ENCODE measurements around the gene BLM. TPM values are rescaled to one million over a fixed set of nuclear protein-coding genes. Genes with fewer than 3 reads are reported as not detected.

Gene BLM
- total and polyA plus RNA-seq, 2 of the 4 experiments (the other 2 are of a cell fraction) = 2.5 to 6.5 TPM

DNA sequence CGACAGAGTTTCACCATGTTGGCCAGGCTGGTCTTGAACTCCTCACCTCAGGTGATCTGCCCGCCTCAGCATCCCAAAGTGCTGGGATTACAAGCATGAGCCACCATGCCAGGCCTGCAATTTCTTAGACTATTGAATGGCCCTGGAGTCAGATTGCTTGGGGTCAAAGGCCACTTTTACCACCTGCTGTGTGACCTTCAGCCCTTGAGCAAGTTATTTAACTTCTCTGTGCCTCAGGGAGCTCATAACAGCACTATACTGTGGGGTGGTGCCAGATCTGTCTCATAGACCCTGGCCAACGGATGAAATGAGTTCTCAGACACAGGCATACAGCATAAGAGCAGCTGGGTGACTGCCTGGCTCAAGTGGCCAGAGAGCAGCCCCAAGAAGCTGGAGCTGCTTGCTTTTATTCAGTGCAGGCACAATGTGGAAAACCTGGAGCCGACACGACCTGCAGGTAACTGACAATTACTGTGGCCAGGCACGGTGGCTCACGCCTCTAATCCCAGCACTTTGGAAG, 106.4 kb downstream of the BLM start:
- no peak overlapping the region for H2BK120ac ChIP-seq (ENCODE audit: low read depth, low read length)
- in situ Hi-C loops (cut with MboI; ENCODE audit: low sequenced_read_pairs) (no loop called here), dilution Hi-C loops (cut with HindIII; ENCODE audit: low sequenced_read_pairs, unreplicated experiment) (no loop called here), intact Hi-C loops (cut with micrococcal nuclease) (no loop called here)
- no peak overlapping the region for H4K91ac ChIP-seq (ENCODE audit: insufficient read depth, low read depth, low read length)
- no peaks in the 10 kb centered on the region for H3K79me1 ChIP-seq (ENCODE audit: low read depth in 1 of 2, low read length in 2 of 2)
- H3K23ac ChIP-seq (ENCODE audit: low read depth, low read length) = no peak overlapping the region
- no peak overlapping the region for H3K9ac ChIP-seq (ENCODE audit: low read depth, low read length)
- H3K14ac ChIP-seq (replicated peaks; ENCODE audit: low read depth, low read length) = no peak overlapping the region
- H2AFZ ChIP-seq (replicated peaks; ENCODE audit: low read length, poor library complexity) = no peak overlapping the region
- no peak overlapping the region for H2AK9ac ChIP-seq (replicated peaks; ENCODE audit: low read depth, low read length, poor library complexity)
- H4K8ac ChIP-seq (ENCODE audit: low read depth in 2 of 2, low read length in 2 of 2) = no peak overlapping the region
- H3K27me3 ChIP-seq (ENCODE audit: control insufficient read depth, insufficient read depth, low read length) = peaks cover 17% of the 10 kb centered on the region
- no peaks in the 10 kb centered on the region for H3K4me1 ChIP-seq (ENCODE audit: control insufficient read depth, insufficient read depth, low read length)
- no peak overlapping the region for H3K4me3 ChIP-seq (ENCODE audit: insufficient read depth, low read depth, low read length)
- no peak overlapping the region for H2BK5ac ChIP-seq (ENCODE audit: low read depth, low read length, poor library complexity, severe bottlenecking)
- POLR2A ChIA-PET (ENCODE audit: unreplicated experiment) = no interaction called here
- 81% methylated on average over 3 of the region's 7 CpGs; no CpG with 5 or more reads in 1 of the 2 experiments for WGBS, 2 experiments (ENCODE audit: extremely low coverage in 2 of 2, insufficient read length in 1 of 2)
- H3K18ac ChIP-seq (ENCODE audit: low read depth, low read length) = no peak overlapping the region
- H3K4me2 ChIP-seq (ENCODE audit: low read depth, low read length) = no peak overlapping the region
- no TSS peak for BruUV-seq (replicated peaks)
- H4K5ac ChIP-seq (ENCODE audit: low read depth, low read length) = no peak overlapping the region
- TF ChIP-seq FOS (IDR thresholded peaks at IDR 0.05; ENCODE audit: low read depth, low read length) = no peak
- TF ChIP-seq POLR2A (IDR thresholded peaks at IDR 0.05; ENCODE audit: low read depth, low read length) = no peak
- TF ChIP-seq RCOR1 (IDR thresholded peaks at IDR 0.05; ENCODE audit: insufficient replicate concordance, low read length) = no peak
- TF ChIP-seq, protein P1, sequence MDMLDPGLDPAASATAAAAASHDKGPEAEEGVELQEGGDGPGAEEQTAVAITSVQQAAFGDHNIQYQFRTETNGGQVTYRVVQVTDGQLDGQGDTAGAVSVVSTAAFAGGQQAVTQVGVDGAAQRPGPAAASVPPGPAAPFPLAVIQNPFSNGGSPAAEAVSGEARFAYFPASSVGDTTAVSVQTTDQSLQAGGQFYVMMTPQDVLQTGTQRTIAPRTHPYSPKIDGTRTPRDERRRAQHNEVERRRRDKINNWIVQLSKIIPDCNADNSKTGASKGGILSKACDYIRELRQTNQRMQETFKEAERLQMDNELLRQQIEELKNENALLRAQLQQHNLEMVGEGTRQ (IDR thresholded peaks at IDR 0.05; ENCODE audit: low read depth, low read length) = no peak
- TF ChIP-seq CEBPB (IDR thresholded peaks at IDR 0.05; ENCODE audit: low read depth, low read length) = no peak
- no peak for TF ChIP-seq CHD1 (IDR thresholded peaks at IDR 0.05; ENCODE audit: low read depth, low read length)
- no peak for TF ChIP-seq MAZ (IDR thresholded peaks at IDR 0.05; ENCODE audit: borderline replicate concordance, low read depth, low read length)
- TF ChIP-seq, protein P2, sequence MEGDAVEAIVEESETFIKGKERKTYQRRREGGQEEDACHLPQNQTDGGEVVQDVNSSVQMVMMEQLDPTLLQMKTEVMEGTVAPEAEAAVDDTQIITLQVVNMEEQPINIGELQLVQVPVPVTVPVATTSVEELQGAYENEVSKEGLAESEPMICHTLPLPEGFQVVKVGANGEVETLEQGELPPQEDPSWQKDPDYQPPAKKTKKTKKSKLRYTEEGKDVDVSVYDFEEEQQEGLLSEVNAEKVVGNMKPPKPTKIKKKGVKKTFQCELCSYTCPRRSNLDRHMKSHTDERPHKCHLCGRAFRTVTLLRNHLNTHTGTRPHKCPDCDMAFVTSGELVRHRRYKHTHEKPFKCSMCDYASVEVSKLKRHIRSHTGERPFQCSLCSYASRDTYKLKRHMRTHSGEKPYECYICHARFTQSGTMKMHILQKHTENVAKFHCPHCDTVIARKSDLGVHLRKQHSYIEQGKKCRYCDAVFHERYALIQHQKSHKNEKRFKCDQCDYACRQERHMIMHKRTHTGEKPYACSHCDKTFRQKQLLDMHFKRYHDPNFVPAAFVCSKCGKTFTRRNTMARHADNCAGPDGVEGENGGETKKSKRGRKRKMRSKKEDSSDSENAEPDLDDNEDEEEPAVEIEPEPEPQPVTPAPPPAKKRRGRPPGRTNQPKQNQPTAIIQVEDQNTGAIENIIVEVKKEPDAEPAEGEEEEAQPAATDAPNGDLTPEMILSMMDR (conservative IDR thresholded peaks at IDR 0.05; ENCODE audit: low read depth, low read length) = no peak
- no peak for TF ChIP-seq SMC3 (IDR thresholded peaks at IDR 0.05; ENCODE audit: low read depth, low read length)
- TF ChIP-seq MAFK (IDR thresholded peaks at IDR 0.05; ENCODE audit: low read depth, low read length) = no peak
- no peak for TF ChIP-seq RAD21 (IDR thresholded peaks at IDR 0.05; ENCODE audit: low read length)
- TF ChIP-seq BHLHE40 (IDR thresholded peaks at IDR 0.05; ENCODE audit: low read depth, low read length) = no peak
- no peak overlapping the region for H3K56ac ChIP-seq (ENCODE audit: extremely low read depth, insufficient read depth, low read length)
- ATAC-seq (ENCODE audit: low read depth) (no peak), DNase-seq (no peak)
- no peak overlapping the region for H2BK15ac ChIP-seq (ENCODE audit: low read depth, low read length)
- CTCF ChIA-PET = no interaction called here
- no peaks in the 10 kb centered on the region for H3K36me3 ChIP-seq (ENCODE audit: control insufficient read depth, insufficient read depth, low read length)
- no peak overlapping the region for H2AK5ac ChIP-seq (ENCODE audit: low read depth, low read length)
- no peak overlapping the region for H3K4ac ChIP-seq (ENCODE audit: low read depth, low read length)
- no peaks in the 10 kb centered on the region for H3K9me3 ChIP-seq (ENCODE audit: control insufficient read depth, insufficient read depth, low read length)
- no peaks in the 10 kb centered on the region for H3K9me1 ChIP-seq (ENCODE audit: insufficient read depth, low read length)
- no peak overlapping the region for H2BK20ac ChIP-seq (ENCODE audit: low read depth, low read length)
- no peaks in the 10 kb centered on the region for H4K20me1 ChIP-seq (ENCODE audit: insufficient read depth, low read length)
- no peak overlapping the region for H3K27ac ChIP-seq (ENCODE audit: insufficient read depth, low read length)
